Measurements from ENCODE around the gene TMEM87B.

GRCh38 chr2:112151701-112152440 lies 96.8 kb downstream of the TMEM87B start:
- TF ChIP-seq CTCF (conservative IDR thresholded peaks at IDR 0.05) (no peak), EZH2 (IDR thresholded peaks at IDR 0.05; ENCODE audit: low read depth) (no peak)

Data from PC-9 (cell line).